Activated naive CD8-positive, alpha-beta T cell treated with anti-CD3 and anti-CD28 coated beads for 36 hours (primary cell): ENCODE results near the gene ADCYAP1R1. TPM values are rescaled to one million over a fixed set of nuclear protein-coding genes. Genes with fewer than 3 reads are reported as not detected.
"Not testable (repeated sequence)": the region's sequence is repeated elsewhere in the genome, so short reads cannot be mapped to it uniquely, and the experiment has no call there.

Source experiments
- DNase-seq: peaks from one replicate; pipeline ENCODE4 v3.0.0; 2021
- H3K27ac Mint-ChIP-seq: one replicate; pipeline ENCODE4 v1.8.0; 2022; ENCODE audit warnings: mild to moderate bottlenecking, moderate library complexity, mixed read lengths
- H3K27me3 Mint-ChIP-seq: one replicate; pipeline ENCODE4 v1.8.0; 2022; ENCODE audit warnings: mild to moderate bottlenecking, mixed read lengths
- H3K36me3 Mint-ChIP-seq: one replicate; pipeline ENCODE4 v1.8.0; 2021; ENCODE audit warnings: mild to moderate bottlenecking, mixed read lengths
- H3K4me1 Mint-ChIP-seq: one replicate; pipeline ENCODE4 v1.8.0; 2021; ENCODE audit warnings: mixed read lengths
- H3K4me3 Mint-ChIP-seq: one replicate; pipeline ENCODE4 v1.8.0; 2022; ENCODE audit warnings: mild to moderate bottlenecking, moderate library complexity, mixed read lengths
- H3K9me3 Mint-ChIP-seq: one replicate; pipeline ENCODE4 v1.8.0; 2022; ENCODE audit warnings: mixed read lengths
- total RNA-seq, 2 experiments: library from RNA; stranded (reverse); gene quantifications; one replicate each; pipeline ENCODE4 v1.2.3, GENCODE V29; 2021

The ADCYAP1R1 gene
- total RNA-seq, 2 experiments from 2014 or later, result not detected

GRCh38 chr7:31134246-31135188 is 82.4 kb downstream of the ADCYAP1R1 start:
- H3K4me1 Mint-ChIP-seq, result peaks cover 3% of the 10 kb centered on the region
- peaks cover 5% of the 10 kb centered on the region for H3K27me3 Mint-ChIP-seq
- H3K27ac Mint-ChIP-seq, result no peak overlapping the region
- no peaks in the 10 kb centered on the region for H3K9me3 Mint-ChIP-seq
- DNase-seq, result peak; percentile 47
- no peak overlapping the region for H3K4me3 Mint-ChIP-seq
- no peaks in the 10 kb centered on the region for H3K36me3 Mint-ChIP-seq

DNA sequence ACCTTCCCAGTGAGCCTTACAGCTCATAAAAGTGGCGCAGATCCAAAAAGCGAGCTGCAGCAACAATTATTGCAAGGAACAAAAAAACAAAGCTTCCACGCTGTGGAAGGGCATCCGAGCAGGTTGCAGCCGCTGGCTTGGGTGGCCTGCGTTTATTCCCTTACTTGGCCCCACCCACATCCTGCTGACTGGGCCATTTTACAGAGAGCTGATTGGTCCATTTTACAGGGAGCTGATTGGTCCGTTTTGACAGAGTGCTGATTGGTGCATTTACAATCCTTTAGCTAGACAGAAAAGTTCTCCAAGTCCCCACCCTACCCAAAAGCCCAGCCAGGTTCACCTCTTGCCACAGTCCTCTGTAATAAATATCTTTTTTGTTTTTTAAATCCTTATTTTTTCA is 85.1 kb downstream of the ADCYAP1R1 start:
- DNase-seq, result no peak
- Mint-ChIP-seq H3K27me3 (peaks cover 7% of the 10 kb centered on the region), H3K27ac (no peak overlapping the region), H3K36me3 (no peaks in the 10 kb centered on the region), H3K4me1 (peaks cover 3% of the 10 kb centered on the region), H3K9me3 (no peaks in the 10 kb centered on the region), H3K4me3 (no peak overlapping the region)

DNA sequence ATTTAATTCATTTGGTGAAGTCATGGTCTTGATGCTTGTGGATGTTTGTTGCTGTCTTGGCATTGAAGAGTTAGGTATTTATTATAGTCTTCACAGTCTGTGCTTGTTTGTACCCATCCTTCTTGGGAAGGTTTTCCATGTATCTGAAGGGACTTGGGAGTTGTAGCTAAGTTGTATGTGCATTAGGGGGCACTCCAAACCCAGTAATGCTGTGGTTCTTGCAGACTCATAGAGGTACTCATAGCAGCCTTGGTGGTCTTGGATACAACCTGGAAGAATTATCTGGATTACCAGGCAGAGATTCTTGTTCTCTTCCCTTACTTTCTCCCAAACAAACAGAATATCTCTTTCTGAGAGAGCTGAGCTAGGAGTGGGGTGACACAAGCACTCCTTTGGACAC is 93.2 kb downstream of the ADCYAP1R1 start:
- DNase-seq, result no peak
- no peak overlapping the region for H3K4me3 Mint-ChIP-seq
- H3K27ac Mint-ChIP-seq, result no peak overlapping the region
- H3K4me1 Mint-ChIP-seq, result no peaks in the 10 kb centered on the region
- H3K27me3 Mint-ChIP-seq, result peaks cover 32% of the 10 kb centered on the region
- peaks cover 2% of the 10 kb centered on the region for H3K9me3 Mint-ChIP-seq
- H3K36me3 Mint-ChIP-seq, result no peaks in the 10 kb centered on the region

DNA sequence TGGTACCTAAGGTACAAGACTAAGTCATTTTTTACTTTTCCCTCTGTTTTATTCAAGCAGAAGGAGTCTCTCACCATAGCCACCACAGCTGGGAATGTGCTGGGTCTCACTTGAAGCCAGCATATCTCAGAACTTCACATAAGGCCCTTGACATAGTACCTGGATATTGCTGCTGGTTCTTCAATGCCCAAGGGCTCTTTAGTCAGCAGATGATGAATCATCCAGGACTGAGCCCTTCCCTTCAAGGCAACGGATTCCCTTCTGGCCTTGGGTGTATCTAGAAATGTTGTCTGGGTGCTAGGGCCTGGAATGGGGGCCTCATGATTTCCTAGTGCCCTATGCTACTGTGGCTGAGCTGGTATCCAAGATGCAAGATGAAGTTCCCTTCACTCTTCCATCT is 93.9 kb downstream of the ADCYAP1R1 start:
- peaks cover 32% of the 10 kb centered on the region for H3K27me3 Mint-ChIP-seq
- DNase-seq, result no peak
- no peak overlapping the region for H3K27ac Mint-ChIP-seq

GRCh38 chr7:31146538-31146937 is 94.4 kb downstream of the ADCYAP1R1 start:
- Mint-ChIP-seq H3K36me3 (no peaks in the 10 kb centered on the region), H3K27me3 (peaks cover 32% of the 10 kb centered on the region), H3K27ac (no peak overlapping the region), H3K4me3 (no peak overlapping the region), H3K4me1 (no peaks in the 10 kb centered on the region), H3K9me3 (peaks cover 2% of the 10 kb centered on the region)
- DNase-seq, result no peak

More for the DNA sequence above, 93.9 kb downstream of the ADCYAP1R1 start:
- Mint-ChIP-seq H3K4me1 (no peaks in the 10 kb centered on the region), H3K36me3 (no peaks in the 10 kb centered on the region), H3K4me3 (no peak overlapping the region), H3K9me3 (peaks cover 2% of the 10 kb centered on the region)

DNA sequence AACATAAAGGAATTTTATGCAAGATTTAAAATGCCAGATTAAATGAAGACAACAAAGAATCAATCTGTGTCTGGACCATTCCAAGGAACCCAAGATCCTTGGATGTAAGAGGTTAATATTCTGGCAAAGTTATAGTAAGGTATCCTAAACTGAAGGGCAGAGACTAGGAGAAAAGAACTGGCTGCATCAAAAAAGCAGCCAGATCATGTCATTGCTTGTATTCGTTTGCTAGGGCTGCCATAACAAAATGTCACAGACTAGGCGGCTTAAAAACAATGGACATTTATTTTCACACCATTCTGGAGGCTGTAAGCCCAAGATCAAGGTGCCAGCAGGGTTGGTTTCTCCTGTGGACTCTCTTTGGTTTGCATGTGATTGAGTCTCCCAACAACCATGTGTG is 99.7 kb downstream of the ADCYAP1R1 start:
- Mint-ChIP-seq H3K9me3 (peaks cover 2% of the 10 kb centered on the region), H3K36me3 (no peaks in the 10 kb centered on the region), H3K27me3 (peaks cover 4% of the 10 kb centered on the region), H3K4me3 (no peak overlapping the region), H3K27ac (no peak overlapping the region), H3K4me1 (no peaks in the 10 kb centered on the region)
- no peak for DNase-seq

DNA sequence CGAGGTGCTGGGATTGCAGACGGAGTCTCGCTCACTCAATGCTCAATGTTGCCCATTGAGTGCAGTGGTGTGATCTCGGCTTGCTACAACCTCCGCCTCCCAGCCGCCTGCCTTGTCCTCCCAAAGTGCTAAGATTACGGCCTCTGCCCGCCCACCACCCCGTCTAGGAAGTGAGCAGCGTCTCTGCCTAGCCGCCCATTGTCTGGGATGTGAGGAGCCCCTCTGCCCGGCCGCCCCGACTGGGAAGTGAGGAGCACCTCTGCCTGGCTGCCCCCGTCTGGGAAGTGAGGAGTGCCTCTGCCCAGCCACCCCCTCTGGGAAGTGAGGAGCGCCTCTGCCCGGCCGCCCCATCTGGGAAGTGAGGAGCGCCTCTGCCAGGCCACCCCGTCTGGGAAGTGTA is 101.2 kb downstream of the ADCYAP1R1 start:
- not testable (repeated sequence) for H3K36me3 Mint-ChIP-seq, DNase-seq, H3K4me1 Mint-ChIP-seq, H3K27me3 Mint-ChIP-seq, H3K4me3 Mint-ChIP-seq, H3K27ac Mint-ChIP-seq, H3K9me3 Mint-ChIP-seq

GRCh38 chr7:31160941-31161340 is 108.8 kb downstream of the ADCYAP1R1 start:
- no peaks in the 10 kb centered on the region for H3K36me3 Mint-ChIP-seq
- no peaks in the 10 kb centered on the region for H3K9me3 Mint-ChIP-seq
- H3K4me1 Mint-ChIP-seq, result no peaks in the 10 kb centered on the region
- H3K4me3 Mint-ChIP-seq, result no peak overlapping the region
- H3K27me3 Mint-ChIP-seq, result no peaks in the 10 kb centered on the region
- no peak for DNase-seq
- H3K27ac Mint-ChIP-seq, result no peak overlapping the region

Other genes with a start within 250 kb of the ADCYAP1R1 start
- gene AQP1, start 140.5 kb upstream of the ADCYAP1R1 start, total RNA-seq, result under 1 TPM; 0.10 TPM
- gene GHRHR, start 88.4 kb upstream of the ADCYAP1R1 start, total RNA-seq, result not detected